PC-3 (cell line): ENCODE data around the gene PRKACB.

Experiments
- CTCF ChIP-seq: fragments of 300-600 bp; sonication (generic); conservative IDR thresholded peaks from 2 replicates; pipeline ENCODE4 v1.5.1; 2017; ENCODE audit warnings: antibody characterized with exemption, low read depth, mild to moderate bottlenecking, low read length
- EZH2 ChIP-seq: fragments of 300-600 bp; sonication (generic); IDR thresholded peaks from one replicate; pipeline ENCODE4 v1.6.1; 2017; ENCODE audit warnings: antibody characterized with exemption, mild to moderate bottlenecking, low read length; ENCODE audit not compliant: unreplicated experiment

DNA sequence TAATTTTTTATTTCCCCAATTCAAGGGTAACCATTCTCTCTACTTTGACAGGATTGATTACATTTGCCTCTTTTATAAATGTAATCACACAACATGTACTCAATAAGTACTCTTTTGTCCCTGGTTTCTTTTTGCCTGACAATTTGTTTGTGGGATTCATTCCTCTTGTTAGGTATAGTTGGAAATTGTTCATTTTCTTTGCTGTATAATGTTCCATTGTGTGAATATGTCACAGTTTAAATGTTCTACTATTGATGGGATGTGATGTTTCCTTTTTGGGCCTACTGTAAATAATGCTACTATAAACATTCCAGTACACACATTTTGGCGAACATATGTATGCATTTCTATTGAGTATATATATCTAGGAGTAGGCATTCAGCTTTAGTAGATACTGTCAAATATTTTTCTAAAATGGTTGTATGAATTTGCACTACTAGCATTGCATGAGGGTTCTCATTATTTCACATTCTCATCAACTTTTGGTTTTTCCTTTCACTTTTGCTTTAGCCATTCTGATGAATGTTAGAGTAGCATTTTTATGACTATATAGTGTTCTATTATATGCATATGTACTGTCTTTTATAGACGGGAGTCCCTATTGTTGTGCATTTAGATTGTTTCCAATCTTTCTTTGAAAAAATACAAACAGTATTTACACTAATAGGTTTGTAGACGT is 35.0 kb upstream of the PRKACB start:
- TF ChIP-seq CTCF (no peak), EZH2 (no peak)
